HG03159 (cell line): ENCODE data around the gene TRIM67.
"Not testable (repeated sequence)": the region's sequence is repeated elsewhere in the genome, so short reads cannot be mapped to it uniquely, and the experiment has no call there.

Source experiments
- ATAC-seq: cut with Tn5 transposase; IDR thresholded peaks from one replicate; pipeline ENCODE4 v1.9.1; 2021; ENCODE audit warnings: mild to moderate bottlenecking, moderate library complexity; ENCODE audit not compliant: unreplicated experiment

TRIM67 gene

DNA sequence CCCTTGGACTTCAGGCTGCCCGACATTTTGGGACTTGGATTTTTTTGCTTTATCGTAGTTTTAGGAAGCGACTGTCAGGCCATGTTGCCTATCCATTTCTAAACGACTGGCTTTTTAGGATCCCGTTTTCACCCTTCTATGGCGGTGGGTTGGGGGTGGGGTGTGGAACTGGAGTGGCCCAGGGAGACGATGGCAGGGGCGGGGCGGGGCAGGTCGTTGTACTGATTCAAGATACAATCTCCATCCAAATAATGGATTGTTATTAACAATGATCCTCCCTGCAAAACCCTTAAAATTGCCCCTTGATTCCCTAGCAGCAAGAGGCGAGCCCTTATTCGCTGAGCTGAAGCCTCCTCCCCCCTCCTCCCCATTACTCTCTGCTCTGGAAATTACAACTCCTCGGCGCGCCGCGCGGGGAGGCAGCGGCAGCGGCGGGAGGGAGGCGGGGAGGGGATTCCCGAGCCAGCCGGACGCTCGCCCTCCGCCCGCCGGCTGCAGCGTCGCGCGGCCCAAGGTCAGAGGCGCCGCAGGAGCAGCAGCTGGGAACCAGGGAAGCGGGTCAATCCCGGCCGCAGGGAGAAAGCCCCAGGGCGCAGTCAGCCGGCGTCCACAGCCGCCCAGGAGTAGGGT lies at the start of gene TRIM67:
TRIM67 (plus strand) TSS at position 392 of the 630 bp plus-strand sequence. CDS start 912 bp downstream, outside the sequence.
- ATAC-seq = no peak

DNA sequence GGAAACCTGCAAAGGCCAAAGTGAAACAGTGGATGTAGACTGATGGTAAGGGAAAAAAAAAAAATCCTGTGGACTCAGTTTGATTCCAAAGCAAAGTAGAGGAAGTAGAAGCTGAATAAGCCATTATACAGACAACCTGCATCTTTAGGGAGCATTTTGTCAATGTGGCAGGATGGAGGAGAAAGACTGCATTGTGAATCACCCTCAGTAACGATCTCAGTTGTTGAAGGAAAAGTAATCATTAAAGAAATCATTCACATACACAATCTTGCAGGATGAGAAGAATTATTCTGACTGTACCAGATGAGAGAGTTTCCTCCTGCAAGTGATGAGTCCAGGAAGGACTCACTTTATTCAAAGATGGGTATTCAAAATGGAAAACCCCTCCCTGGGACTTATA lies 45.1 kb upstream of the TRIM67 start:
- no peak for ATAC-seq

GRCh38 chr1:231118704-231119453 lies 43.0 kb upstream of the TRIM67 start:
- no peak for ATAC-seq

DNA sequence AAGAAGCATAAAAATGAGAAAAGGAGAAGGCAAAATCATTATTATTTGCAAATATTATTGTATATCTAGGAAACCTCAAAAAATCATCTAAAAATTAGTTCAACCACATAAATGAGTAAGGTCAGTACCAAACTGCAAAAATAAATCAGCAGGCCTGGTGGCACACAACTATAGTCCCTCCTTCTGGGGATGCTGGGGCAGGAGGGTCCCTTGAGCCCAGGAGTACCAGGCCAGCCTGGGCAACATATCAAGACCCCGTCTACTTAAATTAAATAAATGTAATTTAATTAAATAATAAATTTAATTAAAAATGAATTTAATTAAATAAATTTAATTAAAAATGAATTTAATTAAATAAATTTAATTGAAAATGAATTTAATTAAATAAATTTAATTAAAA lies 40.3 kb upstream of the TRIM67 start:
- ATAC-seq = no peak

- no peak for ATAC-seq
These were observed 39.7 kb upstream of the TRIM67 start for GRCh38 chr1:231122143-231122542.

GRCh38 chr1:231124746-231125145 lies 37.1 kb upstream of the TRIM67 start:
- ATAC-seq = no peak

GRCh38 chr1:231125972-231126580 lies 35.8 kb upstream of the TRIM67 start:
- no peak for ATAC-seq

- not testable (repeated sequence) for ATAC-seq
These were observed 34.8 kb upstream of the TRIM67 start for GRCh38 chr1:231127106-231127505.

- ATAC-seq = not testable (repeated sequence)
These were observed 33.4 kb upstream of the TRIM67 start for GRCh38 chr1:231128471-231128870.

GRCh38 chr1:231130544-231130943 lies 31.3 kb upstream of the TRIM67 start:
- ATAC-seq = no peak

- not testable (repeated sequence) for ATAC-seq
These were observed 29.3 kb upstream of the TRIM67 start for GRCh38 chr1:231132591-231132990.

DNA sequence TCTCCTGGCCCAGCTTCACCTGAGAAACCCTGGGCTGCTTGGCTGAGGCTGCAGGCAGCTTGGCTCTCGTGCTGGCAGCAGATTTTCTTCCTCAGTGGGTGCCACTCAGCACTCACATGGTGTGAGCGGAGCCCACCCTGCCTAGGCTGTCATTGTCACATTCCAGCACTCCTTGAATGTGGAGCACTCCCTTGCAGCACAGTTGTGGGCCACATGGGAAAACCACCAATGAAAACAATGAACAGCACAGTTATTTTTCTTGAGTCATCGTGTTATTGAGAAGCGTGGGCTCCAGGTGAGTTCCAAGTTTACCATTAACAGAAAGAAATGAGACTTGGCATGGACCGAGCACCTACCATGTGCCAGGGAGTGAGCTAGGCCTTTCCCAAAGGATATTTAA lies 27.2 kb upstream of the TRIM67 start:
- no peak for ATAC-seq

- no peak for ATAC-seq
These were observed 23.6 kb upstream of the TRIM67 start for GRCh38 chr1:231138236-231138635.

DNA sequence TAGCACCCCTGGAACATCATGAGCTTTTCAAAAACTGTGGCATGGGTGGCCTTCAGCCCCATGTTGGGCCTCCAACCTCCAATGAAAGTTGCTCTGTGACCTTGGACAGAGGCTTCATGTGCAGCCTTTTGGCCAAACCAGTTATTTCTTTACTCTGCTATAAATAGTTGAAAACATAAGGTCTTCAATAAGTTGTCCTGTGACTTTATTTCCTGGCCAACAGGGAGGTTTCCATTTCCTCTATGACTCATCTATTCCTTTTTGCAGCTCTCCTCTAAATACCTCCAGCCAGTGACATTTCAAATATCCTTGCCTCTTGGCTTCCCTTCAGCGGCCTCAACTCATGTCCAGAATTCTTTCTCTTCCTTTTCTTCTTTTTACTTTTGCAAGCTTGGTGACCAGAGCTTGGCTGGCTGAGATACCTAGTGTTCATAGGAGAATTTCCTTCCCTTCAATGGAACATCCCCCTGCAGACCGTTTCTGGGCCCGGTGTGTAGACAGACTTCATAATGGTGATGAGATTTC lies 22.7 kb upstream of the TRIM67 start:
- no peak for ATAC-seq

GRCh38 chr1:231139659-231140654 lies 21.9 kb upstream of the TRIM67 start:
- no peak for ATAC-seq

DNA sequence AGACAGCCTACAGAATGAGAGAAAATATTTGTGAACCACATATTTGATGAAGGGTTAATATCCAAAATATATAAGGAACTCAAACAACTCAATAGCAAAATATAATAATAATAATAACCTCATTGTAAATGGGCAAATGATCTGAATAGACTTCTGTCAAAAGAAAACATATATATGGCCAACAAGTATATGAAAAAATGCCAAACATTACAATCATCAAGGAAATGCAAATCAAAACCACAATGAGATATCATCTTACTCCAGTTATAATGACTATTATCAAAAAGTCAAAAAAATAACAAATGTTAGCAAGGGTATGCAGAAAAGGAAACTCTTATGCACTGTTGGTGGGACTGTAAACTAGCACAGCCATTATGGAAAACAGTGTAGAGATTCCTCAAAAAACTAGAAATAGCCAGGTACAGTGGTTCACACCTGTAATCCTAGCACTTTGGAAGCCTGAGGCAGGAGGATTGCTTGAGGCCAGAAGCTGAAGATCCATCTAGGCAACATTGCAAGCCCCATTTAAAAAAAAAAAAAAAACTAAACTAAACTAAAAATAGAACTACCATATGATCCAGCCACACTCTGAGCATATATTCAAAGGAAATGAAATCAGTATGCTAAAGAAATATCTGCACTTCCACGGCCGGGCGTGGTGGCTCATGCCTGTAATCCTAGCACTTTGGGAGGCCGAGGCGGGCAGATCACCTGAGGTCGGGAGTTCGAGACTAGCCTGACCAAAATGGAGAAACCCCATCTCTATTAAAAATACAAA lies 17.3 kb upstream of the TRIM67 start:
- ATAC-seq = no peak

GRCh38 chr1:231147896-231148295 lies 14.0 kb upstream of the TRIM67 start:
- no peak for ATAC-seq

- no peak for ATAC-seq
These were observed 10.0 kb upstream of the TRIM67 start for GRCh38 chr1:231151811-231152210.

DNA sequence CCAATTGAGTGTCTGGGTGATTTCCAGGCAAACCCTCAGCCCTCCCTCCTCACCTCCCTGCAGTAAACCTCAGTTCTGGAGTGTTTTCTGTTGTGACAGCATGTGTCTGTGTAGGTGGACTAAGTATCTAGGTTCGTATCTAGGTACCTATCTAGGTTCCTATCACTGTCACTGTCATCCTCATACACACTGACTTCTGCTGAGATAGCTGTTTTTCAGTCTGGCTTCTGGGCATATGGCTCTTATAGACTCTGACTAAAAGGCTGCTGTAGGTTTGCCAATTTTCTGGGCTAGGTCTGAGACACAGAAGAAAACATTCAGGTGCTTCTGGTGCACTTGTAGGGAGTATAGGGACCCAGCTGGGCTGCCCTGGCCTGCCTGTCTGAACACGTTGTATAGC lies 8.1 kb upstream of the TRIM67 start:
- no peak for ATAC-seq

DNA sequence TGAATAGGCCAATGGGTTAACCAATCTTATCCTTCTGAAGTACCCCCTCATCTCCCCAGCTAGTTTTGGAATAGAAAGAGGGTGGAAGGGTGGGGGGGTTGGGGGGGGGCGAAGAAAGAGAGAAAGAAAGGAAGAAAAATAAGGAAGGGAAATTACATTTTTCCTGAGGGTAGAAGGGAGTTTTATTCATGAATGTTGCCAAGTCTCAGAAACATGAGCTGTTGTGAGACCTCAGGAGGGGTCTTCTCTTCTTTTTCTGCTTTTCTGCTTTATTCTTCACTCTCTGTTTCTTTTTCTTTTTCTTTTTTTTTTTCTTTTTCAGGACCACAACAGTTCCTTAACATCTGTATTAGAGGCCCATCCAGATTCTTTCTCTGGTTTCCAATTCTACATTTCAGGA lies 6.0 kb upstream of the TRIM67 start:
- no peak for ATAC-seq
